Stimulated activated CD8-positive, alpha-beta memory T cell treated with anti-CD3 and anti-CD28 coated beads, Interleukin-2, amount 100 ng/mL, for 48 hours (primary cell): ENCODE measurements around the gene ZNF385B.
"Not testable (repeated sequence)": the region's sequence is repeated elsewhere in the genome, so short reads cannot be mapped to it uniquely, and the experiment has no call there.

Experiments
- DNase-seq, 2 donors: peaks; one replicate each; pipeline ENCODE4 v3.0.0-alpha.2; 2020; ENCODE audit warnings: low read depth in 2 of 2

The ZNF385B gene

DNA sequence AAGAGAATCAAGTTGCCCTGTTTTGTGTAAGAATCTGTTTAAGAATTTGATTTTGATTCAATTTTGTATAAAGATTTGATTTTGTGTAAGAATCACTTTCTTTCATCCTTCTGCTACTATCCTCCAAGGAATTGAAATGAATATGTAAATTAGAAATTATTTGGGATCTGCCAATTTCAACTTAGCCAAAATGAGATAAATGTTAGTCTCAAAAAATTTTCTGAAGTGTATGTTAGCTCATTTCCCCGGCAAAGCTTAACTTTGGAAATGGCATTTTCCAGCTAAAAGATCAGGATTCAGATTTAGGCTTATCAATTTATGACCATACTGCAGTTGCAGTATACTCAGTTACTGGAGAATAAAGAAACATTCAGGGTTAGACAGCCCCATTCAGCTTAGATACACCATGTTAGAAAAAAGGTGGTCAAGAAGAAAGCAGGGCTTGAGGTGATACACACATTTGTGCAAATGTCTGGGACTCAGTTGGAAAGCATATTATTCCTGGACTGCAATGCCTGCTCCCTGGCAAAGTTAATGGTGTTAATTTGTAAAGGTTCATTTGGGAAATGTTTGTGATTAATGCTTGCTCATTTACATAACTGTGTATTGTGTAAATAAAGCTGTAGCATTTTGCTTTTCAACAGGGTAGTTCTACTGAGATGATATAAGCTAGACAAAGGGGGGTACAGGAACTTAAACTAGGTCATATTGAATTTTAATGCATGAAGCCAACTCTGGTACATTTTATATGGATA is 349.0 kb downstream of the ZNF385B start:
- DNase-seq = no peak

- DNase-seq = no peak
Observed at GRCh38 chr2:179511105-179511789, 350.2 kb downstream of the ZNF385B start.

- DNase-seq = no peak
Observed at GRCh38 chr2:179495315-179495714, 366.1 kb downstream of the ZNF385B start.

DNA sequence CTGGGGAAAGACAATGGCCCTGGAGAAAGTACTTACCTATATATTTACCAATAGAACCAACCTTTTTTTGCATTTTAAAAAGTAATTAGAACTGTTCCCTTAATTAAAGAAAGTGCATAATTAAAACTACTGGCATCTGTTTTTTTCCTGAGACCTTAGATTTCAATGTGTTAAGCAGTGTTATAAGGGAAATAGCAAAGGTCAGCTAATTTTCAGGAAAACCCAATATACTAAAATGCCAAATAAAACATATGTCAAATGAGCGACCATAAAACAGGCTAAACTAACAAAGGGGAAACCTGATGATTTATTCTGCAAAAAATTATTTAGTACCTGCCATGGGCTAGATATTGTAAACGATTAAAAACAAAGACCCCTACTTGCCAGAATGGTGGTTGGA is 372.8 kb downstream of the ZNF385B start:
- DNase-seq = no peak

DNA sequence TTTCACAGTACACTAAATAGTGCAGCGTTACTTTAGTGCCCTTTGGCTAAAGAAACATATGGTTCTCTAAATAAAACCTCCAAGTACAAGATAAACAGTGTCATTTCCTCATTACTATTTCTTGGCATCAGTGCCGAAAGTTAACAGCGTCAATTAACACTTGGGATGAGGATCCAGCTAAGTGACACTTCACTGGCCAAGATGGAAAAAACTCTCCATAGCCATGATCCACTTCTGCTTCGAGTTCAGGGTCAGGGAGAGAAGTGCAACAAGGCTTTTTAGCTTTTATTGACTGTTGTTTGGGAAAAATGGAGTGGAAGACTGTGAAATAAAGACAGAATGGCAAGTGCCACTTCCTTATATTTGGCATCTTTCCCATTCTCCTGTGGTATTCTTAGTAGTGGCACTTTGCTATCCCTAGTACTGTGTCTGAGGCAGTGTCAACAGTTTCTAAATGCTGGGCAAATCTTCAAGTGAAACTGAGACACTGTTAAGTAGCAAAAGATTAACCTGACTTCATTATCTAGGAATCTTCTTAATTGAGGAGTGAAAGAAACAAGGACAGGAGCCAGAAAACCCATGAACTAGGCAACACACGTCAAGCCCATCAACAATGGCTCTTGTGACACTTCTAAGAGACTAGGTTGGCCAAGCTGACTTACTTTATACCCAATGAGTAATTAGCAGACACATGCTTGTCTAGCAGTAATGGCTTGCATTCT is 374.2 kb downstream of the ZNF385B start:
- no peak for DNase-seq

DNA sequence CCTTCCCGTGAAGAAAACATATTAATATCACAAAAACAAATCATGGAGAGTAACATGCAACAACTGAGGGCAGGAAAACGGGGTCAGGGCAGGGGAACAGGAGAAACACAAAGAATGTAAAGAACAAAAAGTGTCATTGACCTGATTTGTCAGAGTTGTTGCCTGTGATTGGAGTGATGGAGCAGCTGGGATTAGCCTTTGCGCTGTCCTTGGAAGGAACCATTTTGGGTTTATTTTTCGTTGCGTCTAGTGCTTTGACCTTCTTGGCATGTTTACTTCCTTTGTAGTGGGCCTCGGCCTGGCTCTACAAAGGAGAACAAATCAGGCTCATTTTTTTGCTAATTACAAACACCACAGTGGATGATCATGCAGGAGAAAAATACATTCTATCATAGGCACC is 378.3 kb downstream of the ZNF385B start:
- no peak for DNase-seq

GRCh38 chr2:179479947-179480346 is 381.5 kb downstream of the ZNF385B start:
- no peak for DNase-seq

GRCh38 chr2:179478771-179479170 is 382.6 kb downstream of the ZNF385B start:
- no peak for DNase-seq

DNA sequence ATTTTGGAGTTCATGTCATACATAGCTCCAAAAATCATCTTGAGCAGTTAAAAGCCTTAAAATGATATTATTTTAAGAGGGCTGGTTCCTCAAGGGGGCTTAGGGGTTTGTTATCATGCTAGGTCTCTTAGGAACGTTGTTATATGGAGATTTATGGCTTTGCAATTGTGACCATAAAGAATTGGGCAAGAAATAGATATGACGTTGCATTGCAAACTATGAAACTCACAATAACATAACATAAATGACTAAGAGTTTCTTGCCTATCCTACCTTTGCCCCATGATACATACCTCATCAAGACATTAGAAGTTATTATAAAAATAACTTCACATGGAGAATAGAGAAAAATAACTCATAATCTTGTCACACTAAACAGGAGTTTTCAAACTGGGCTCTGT is 390.4 kb downstream of the ZNF385B start:
- no peak for DNase-seq

DNA sequence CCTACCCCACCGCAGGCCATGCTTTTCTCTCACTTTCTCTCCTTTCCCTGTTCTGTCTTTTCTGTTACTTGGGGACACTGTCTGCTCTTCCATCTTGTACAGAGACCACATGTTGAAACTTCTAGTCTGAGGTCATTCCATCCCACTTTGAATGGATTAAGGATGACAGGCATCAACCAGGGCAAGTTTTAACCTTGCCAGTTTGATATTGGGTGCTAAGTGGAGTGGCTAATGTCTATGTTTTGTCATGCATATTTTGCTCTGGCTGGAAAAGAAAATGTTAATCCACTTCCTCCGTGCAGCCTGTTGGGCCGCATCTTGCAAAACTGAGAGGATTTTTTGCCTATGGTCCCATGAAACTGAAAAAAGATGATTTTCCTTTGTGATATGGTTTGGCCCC is 391.3 kb downstream of the ZNF385B start:
- no peak for DNase-seq

DNA sequence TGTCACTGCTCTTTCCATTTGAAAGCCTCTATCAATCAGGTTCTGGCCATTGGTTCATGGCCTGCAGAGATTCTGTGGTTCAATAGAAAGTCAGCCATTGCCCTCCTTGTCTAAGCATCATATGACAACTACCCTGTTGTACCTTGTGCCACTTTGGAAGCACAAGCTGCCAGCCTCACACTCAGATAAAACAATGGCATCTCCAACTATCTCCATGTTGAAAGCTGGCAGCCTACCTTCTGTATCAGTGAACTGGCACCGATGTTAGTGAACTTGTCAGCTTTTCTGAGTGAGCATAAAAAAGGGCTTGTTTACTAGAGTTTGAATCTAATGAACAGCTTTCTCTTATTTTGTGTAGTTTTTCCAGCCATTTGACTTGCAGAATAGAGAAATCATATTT is 393.5 kb downstream of the ZNF385B start:
- no peak for DNase-seq

DNA sequence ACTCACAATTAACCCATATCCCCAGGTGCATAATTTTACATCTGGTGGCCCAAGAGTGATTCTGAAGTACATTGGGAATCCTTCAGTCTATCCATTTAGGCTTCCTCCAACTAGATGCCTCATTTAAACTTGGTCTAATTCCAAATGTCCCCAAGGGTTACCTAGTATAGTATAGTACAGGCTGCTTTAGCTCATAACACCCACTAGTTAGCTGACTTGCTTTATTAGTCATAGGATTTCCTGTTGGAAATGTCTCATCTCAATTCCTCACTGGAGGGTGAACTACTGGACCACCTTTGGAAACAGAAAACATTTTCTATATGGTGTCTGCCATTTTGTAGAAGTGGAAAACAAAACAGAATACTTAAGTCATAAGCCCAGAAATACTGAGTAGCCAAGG is 394.3 kb downstream of the ZNF385B start:
- DNase-seq = no peak

DNA sequence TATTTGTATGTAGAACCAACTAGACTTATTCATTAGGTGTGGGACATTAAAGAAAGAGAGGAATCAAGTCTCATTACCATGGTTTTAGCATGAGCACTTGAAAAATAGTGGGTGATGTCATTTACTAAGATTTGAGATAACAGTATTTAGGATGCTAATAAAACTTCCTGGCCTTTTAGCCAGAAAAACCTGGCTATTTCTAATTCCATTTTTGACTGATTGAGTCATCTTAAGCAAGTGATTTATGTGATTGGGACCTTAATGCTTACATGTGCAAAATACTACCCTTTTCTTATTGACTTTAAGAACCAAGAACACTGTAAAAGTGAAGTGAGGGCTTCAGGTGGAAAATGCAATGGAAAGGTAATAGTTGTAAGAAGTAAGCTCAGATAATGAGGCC is 400.0 kb downstream of the ZNF385B start:
- DNase-seq = no peak

GRCh38 chr2:179460181-179460929 is 401.1 kb downstream of the ZNF385B start:
- DNase-seq = no peak

GRCh38 chr2:179458113-179458512 is 403.3 kb downstream of the ZNF385B start:
- DNase-seq = not testable (repeated sequence)

DNA sequence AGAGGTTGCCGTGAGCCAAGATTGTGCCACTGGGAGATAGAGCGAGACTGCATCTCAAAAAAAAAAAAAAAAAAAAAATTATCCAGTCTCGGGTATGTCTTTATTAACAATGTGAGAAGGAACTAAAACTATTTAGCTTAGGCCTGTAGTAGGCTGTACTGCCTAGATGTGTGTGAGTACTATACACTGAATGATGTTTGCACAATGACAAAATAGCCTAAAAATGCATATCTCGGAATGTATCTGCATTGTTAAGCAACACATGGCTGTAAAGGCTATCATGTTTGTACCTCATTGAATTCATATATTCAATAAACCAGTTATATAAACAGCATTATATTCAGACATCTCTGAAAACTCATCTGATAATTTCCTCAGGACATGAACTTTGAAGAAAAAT is 405.6 kb downstream of the ZNF385B start:
- DNase-seq = no peak

DNA sequence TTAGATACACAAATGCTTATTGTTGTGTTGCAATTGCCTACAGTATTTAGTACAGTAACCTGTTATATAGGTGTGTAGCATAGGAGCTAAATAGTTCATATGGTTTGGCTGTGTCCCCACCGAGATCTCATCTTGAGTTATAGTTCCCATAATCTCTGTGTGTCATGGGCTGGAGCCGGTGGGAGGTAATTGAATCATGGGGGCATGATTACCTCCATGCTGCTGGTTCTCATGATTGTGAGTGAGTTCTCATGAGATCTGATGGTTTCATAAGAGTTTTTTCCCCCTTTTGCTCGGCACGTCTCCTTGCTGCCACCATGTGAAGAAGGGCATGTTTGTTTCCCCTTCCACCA is 406.3 kb downstream of the ZNF385B start:
- no peak for DNase-seq

- no peak for DNase-seq
Observed at GRCh38 chr2:179454443-179455171, 406.8 kb downstream of the ZNF385B start.

DNA sequence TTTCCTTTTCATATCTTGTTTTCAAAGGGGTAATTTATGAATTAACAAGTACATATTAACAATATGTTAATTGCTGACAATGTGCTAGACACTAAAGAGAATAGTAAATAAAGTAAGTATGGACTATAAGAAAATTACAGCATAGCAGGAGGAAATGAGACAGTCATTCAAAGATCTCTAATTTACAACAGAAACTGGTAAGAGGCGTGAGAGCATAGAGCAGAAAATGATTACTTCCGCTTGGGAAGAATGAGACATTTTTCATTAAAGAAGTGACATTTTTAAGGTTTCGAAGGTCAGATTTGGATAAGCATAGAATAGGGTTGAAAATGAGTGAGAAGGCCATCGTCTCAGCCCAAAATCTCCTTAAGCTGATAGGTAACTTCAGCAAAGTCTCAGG is 412.4 kb downstream of the ZNF385B start:
- no peak for DNase-seq

DNA sequence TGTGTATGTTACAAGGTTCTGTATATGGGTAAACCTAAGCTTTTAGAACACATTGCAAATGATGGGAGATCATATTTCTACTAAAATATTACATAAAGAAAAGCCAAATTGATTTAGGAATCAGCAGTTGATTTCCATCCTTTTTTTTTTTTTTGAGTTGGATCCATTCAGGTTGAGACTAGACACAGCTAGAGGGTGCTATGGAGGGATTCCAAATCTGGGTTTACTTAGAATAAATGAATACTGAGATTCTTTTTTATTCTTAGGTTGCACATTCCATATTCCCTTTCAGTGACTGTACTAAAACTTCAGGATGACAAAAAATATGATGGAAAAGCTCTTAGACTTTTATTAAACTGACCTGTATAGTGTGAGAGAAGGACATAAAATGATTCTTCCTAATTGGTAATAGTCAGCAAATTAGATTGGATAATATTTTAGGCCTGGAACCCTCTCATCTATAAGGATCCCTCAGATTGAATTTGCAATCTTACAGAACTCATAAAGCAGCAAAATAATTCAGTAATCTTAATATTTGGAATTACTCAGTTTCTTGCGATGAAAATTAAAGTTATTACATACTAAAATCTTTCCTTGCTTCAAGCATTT is 413.5 kb downstream of the ZNF385B start:
- no peak for DNase-seq

GRCh38 chr2:179447421-179447820 is 414.0 kb downstream of the ZNF385B start:
- DNase-seq = no peak
